NCI-H1694 treated with DMSO at 0.1 percent for 48 hours (cell line): ENCODE results near the gene TBC1D22B.
"Not testable (repeated sequence)": the region's sequence is repeated elsewhere in the genome, so short reads cannot be mapped to it uniquely, and the experiment has no call there.

Experiments used
- DNase-seq: peaks from one replicate; lab custom pipeline; 2025; lab: John Stamatoyannopoulos, UW

TBC1D22B gene

DNA sequence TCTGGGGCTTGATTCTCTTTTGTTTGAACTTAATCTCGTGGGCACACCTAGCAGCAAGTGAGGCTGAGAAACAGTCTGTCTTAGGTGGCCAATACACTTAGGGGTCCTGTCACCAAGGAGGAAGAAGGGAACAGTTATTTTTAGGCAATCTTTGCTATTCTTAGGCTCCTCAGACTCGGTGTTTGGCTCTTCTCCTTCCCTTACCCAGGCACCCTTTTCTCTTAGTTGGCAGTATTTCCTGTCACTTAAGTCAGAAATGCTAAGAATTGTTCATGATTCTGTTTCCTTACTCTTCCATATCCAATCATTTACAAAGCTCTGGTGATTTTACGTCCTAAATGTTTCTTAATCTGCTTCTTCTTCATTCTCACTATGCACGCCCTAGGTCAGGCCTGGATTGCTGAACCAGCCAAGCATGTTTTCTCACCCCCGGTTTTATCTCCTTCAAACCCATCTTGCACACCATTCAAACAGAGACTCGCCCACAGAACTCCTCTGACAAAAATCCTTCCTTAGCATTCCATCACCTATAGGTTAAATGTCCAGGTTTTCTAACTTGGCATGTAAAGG, 45.6 kb downstream of the TBC1D22B start:
- no peak for DNase-seq

DNA sequence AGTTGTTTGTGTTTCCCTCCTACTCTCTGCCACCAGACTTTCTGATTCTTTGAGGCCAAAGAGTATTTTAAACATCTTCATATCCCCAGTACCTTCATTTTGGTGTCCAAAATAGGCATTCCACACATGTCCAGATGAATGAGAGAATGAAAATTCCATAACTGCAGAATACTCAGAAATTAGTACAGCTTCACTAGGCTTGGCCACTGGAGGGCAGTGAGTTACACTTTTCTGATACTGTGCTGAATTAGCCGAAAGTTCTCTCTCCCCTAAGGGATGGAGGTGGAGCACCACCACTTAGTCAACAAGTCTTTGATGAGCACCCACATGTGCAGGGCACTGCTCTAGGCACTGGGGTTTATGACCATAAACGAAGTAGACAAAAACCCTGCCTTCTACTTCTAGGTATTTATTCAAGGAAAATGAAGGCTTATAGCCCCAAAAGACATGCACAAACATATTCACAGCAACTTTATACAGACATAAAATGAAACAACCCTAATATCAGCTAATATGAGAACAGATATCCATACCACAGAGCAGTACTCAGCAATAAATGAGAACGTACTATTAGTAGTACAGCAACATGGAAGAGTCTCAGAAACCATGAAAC, 46.4 kb downstream of the TBC1D22B start:
- no peak for DNase-seq

DNA sequence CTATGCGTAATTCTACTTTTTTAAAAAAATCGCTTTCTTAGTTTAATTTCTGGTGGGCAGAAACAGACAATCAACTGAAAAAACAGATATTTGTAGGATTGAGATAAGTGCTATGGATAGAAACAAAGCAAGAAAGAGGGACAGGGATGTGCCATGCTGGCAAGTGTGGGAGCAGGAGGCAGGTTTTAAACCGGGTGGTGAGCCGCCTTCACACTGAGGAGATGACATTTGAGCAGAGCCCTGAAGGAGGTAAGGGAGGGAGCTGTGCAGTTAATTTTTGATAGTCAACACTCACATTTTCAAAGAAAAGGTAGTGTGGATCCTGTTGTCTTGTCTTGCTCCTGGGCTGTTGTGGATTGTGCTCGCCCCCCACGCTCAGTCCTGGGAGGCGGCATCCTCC, 47.2 kb downstream of the TBC1D22B start:
- DNase-seq: no peak

DNA sequence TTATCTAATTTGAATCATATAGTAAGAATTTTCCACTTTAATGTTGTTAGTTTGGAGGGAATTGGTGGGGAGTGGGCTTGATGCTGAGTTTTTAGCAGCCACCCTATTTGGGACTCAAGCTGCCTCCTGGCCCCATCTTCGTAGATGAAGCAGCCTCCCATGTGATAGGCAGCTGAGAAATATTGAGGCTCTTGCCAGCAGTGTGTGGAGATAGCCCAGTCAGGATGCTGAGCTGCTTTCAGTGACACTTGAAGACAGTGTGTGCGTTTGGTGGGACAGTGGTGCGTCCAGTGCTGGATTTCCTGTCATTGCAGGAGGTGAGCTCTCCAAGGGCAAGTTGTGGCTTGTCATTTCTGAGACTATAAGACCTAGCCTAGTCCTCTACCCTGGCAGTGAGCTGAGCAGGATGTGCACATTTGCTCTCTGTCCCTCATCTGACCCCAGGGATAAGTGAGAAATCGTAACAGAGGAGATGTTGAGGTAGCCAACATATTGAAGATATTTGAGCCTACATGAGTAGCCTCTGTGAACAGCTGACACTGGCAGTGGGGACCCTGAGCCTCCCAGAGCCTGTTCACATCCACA, 48.4 kb downstream of the TBC1D22B start:
- DNase-seq: no peak

DNA sequence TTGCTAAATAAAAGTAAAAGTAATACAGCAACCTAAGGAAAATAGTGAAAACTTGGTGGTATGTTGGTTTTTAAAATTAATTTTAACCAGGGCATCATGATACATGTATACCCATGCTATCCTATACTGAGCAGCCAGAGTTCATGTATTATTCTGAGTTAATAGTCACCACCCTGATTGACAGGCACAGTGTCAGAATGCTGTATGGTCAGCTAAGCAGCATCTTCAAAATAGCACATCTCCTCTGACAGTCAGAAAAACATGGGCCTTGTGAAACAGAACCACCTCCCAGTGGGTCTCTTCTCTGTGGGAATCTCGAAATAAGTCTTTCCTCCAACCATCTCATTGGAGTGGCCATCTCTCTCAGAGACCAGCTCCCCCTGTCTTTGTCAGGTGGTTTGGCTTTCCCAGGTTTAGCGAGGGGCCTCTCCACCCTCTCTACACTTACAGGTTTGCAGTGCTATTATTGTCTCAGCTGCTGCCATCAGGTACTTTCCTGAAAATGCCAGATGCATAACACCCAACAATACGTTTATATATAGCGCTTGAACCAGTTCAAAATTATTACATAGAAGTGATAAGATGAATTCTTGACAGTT, 49.2 kb downstream of the TBC1D22B start:
- DNase-seq: no peak

- not testable (repeated sequence) for DNase-seq
Observed at GRCh38 chr6:37307484-37307883, 49.9 kb downstream of the TBC1D22B start.

DNA sequence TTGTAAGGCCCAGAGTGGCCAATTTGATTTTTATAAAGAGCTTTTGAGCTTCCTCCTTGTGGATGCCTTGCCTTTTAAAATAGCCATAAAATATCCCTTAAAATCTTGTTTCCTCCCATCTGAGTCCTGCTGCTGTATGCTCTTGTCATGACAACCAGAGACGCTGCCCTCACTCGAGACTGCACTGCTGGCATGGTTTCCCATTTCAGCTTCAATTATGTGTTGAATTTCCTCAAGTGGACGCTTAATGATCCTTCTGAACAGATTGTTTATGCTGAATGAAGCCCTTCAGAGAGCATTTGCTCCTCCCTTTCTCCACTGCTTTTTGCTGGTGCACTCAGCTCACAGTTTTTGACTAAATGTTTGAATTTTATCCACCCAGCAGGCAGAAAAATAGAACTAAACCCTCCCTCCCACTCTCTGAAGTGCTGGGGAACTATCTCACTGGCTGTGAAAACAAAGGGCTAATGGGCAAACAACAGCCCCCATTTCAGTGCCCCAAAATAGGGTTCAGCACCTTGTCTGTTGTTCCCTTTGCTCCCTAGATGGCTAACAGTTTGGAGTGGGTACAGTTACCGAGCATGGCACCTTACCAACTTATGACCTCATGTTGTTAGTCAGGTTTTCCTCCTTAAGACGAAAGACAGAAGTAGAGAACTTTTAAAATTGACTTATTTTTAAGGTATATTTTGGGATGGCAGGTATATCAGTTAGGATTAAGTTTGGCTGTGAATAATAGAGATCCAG, 50.7 kb downstream of the TBC1D22B start:
- peak; percentile 59 for DNase-seq

DNA sequence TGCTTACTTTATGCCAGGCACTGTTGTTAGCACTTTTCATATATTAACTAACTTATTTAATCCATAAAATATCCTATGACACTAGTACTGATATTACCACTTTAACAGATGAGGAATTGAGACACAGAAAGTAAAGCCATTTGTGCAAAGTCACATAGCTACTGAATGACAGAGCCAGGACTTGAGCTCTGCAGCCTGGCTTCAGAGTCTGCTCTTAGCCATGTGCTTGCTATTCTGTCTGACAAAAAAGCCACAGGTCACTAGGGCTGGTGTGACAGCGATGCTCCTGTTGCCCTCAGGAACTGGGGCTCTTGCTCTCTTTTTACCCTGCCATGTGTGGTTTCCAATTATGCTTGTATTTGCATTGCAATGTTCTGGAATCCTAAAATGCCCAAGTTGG, 51.5 kb downstream of the TBC1D22B start:
- DNase-seq: no peak

DNA sequence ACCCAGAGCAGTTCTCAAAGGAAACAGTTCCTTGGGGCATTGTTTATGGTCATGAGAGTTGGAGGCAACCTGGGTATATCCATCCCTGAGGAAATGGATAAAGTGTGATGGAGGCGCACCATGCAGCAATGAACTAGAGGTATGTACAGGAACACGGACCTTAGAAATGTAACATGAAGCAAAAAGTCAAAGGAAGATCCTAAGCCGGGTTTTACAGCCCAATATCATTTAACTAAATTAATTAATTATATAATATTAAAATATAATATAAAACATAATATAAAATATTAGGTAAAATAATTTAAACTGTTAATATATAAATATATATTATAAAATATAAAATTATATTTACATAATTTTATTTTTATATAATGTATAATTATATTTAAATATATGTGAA, 52.1 kb downstream of the TBC1D22B start:
- no peak for DNase-seq

- DNase-seq: no peak
Observed at GRCh38 chr6:37310966-37311365, 53.4 kb downstream of the TBC1D22B start.

DNA sequence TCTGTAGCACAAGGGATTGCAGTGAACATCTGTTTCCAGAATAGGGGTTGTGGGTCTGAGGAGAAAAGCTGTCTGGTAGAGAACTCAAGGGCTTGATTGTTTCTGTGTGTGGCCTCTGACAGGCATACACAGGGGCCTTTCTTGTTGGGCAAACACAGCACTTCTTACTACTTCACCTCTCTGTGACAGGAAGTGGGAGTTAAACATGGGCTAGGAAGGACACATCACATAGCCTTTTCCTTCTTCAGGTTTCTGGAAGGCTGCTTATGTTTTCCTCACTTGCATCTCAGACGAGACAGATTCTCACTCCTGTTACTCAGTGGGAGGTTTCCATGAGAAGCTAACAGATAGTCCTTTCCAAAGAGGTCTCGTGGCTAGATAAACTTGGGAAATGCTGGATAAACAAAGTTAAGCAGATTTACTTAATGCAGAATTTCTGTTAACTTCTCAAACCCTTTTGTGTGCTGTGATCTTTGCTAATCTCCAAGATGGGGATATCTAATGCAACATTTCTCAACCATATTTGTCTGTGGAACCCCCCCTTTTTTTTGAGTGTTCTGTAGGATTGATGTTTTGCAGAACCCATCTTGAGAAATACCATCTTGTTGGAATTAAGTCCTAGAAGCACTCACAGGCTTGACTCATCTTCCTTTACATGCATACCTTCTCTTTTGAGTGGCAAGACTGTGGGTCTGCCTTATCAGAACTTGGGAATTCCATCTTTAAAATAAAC, 54.3 kb downstream of the TBC1D22B start:
- no peak for DNase-seq

- DNase-seq: no peak
Observed at GRCh38 chr6:37313723-37314486, 56.3 kb downstream of the TBC1D22B start.

DNA sequence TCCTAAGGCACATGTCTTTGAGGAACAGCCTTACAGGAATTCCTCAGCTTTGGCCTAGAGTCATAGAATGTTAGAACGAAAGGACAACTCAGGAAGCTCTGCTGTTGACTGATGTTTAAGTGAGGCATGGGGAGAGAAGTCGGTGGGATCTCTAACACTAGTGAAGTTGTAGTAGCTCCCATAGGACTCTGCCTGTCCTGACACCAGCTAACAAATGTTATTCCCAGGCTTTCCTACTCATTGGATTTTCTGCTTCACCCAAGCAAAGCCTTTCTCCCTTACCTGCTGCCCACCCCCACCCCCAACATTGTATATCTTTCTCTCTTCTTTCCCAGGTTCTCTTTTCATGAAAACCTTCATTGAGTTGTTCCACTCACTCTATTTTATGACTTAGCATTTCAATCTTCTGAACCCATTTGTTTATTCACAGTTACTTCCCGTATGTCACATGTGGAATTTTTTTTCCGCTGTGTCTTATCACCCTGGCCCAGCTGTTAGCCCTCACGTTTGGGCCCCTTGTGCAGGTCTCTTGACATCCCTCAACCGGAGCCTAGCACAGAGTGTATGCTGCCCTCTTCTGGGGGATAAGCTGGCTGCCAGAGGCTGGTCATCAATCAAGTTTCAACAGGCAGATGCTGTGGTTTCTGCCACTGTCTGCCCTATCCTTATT, 57.0 kb downstream of the TBC1D22B start:
- peak; percentile 61 for DNase-seq

DNA sequence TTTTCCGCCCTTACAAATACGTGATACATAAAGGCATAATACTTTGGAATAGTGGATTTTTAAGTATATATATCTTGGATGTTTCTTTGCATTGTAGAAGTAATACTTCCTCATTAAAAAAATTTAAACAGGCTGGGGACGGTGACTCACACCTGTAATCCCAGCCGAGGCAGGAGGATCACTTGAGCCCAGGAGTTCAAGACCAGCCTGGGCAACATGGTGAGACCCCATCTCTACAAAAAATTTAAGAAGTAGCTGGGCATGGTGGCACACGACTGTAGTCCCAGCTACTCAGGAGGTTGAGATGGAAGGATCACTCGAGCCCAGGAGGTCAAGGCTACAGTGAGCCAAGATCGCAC, 57.6 kb downstream of the TBC1D22B start:
- no peak for DNase-seq

GRCh38 chr6:37316071-37316470, 58.5 kb downstream of the TBC1D22B start:
- peak; percentile 93 for DNase-seq

DNA sequence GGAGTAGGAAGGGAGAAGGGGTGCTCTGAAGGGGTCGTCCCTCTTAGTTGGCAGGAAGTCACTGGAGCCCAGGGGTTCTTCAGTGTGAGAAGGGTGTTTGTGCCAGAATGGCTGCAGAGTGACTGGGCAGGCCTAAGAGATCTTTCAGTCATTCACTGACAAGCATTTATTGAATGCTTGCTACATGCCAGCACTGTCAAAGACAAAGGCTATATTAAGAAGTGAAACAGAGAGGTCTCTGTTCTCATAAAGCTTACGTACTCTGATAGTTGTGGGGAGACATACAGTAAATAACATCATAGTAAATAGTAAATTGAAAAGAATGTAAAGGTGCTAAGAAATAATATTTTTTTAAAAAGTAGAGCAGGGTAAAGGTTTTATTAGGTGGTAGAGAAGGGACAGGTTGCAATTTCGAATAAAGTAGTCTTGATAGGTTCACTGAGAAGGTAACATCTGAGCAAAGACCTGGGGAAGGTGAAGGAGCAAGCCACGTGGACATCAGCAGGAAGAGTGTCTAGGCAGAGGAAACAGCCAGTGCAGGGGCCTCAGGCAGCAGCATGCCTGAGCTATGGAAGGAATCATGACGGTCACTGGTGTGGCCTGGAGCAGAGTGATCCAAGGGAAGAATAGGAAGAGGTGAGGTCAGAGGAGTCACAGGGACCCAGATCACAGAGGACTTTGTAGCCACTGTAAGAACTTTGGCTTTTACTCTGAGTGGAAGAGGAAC, 59.9 kb downstream of the TBC1D22B start:
- no peak for DNase-seq

GRCh38 chr6:37319156-37319555, 61.6 kb downstream of the TBC1D22B start:
- peak; percentile 55 for DNase-seq

- no peak for DNase-seq
Observed at GRCh38 chr6:37319856-37320480, 62.4 kb downstream of the TBC1D22B start.

DNA sequence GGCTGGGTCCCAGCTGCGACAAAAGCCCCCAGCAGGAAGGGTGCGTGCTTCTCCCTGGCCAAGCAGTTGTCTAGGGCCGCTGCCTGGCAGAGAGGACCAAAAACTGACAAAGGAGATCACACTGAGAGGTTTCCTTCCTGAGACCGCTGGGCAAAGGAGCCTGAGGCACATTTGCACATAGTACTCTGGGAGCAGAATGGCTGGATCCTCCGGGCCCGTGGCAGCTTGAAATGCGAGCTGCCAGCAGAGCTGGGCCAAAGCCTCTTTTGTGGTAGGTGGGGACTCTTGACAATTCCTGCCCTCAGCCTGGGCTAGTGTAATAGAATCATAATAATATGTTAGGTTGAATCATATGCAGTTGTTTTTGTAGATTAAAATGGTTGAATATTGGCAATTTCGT, 63.1 kb downstream of the TBC1D22B start:
- DNase-seq: no peak

DNA sequence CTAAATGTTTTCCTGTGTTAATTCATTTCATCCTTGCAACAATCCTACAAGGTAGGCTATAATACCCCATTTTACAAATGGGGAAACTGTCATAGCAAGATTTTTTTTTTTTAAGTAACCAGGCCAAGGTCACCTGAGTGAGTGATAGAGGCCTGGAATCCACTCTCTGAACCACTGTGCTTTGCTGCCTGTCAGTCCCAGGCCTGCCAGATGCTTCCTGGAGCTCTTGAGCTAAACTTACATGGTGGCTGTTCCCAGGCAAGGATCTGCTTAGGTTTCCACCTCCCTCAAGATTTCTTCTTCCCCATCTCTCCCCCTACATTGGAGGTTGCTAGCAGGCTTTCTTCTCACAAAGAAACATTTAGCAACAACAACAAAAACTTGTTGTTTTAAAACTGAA, 63.5 kb downstream of the TBC1D22B start:
- no peak for DNase-seq
